ENCODE measurements around the gene PACRG. TPM values are rescaled to one million over a fixed set of nuclear protein-coding genes. Genes with fewer than 3 reads are reported as not detected.

The PACRG gene
- total RNA-seq, 1 experiment from 2014 or later, result 0.26 TPM

- Histone ChIP-seq H3K18ac (ENCODE audit: insufficient read length, low read depth, low read length) (no peak overlapping the region), H3K27me3 (ENCODE audit: insufficient read depth, low read length) (no peaks in the 10 kb centered on the region), H3K27ac (ENCODE audit: insufficient read length, low read depth, low read length) (no peak overlapping the region), H2BK12ac (ENCODE audit: insufficient read length, low read depth, low read length) (no peak overlapping the region), H3K79me2 (ENCODE audit: insufficient read depth, low read length) (no peaks in the 10 kb centered on the region), H3K79me1 (ENCODE audit: insufficient read depth, low read depth, low read length, poor library complexity, severe bottlenecking) (no peaks in the 10 kb centered on the region), H3K56ac (ENCODE audit: insufficient read length, low read depth, low read length) (no peak overlapping the region), H4K8ac (replicated peaks; ENCODE audit: insufficient read length, low read depth, low read length) (no peak overlapping the region), H3K9me3 (ENCODE audit: control insufficient read depth, low read depth, low read length) (no peaks in the 10 kb centered on the region), H3K4me2 (ENCODE audit: insufficient read depth, insufficient read length, low read length) (no peak overlapping the region), H4K5ac (ENCODE audit: insufficient read length, low read depth, low read length) (no peak overlapping the region), H2BK120ac (ENCODE audit: low read depth, low read length, poor library complexity, severe bottlenecking) (no peak overlapping the region), H4K91ac (ENCODE audit: insufficient read length, low read depth, low read length) (no peak overlapping the region), H2BK5ac (ENCODE audit: insufficient read length, low read length) (no peak overlapping the region), H4K20me1 (ENCODE audit: control insufficient read depth, insufficient read depth, insufficient read length) (no peaks in the 10 kb centered on the region), H3K23me2 (ENCODE audit: insufficient read length, low read depth, low read length, poor library complexity, severe bottlenecking) (no peaks in the 10 kb centered on the region), H3K4ac (ENCODE audit: low read depth, low read length) (no peak overlapping the region), H3K14ac (ENCODE audit: insufficient read depth, low read length) (no peak overlapping the region), H2BK15ac (ENCODE audit: low read depth, low read length) (no peak overlapping the region), H3K9ac (ENCODE audit: extremely low read depth, insufficient read length, low read length) (no peak overlapping the region), H3T11ph (ENCODE audit: low read length) (no peak overlapping the region), H2AFZ (ENCODE audit: low read length) (no peak overlapping the region), H2AK5ac (ENCODE audit: insufficient read length, low read length) (no peak overlapping the region), H3K23ac (ENCODE audit: insufficient read length, low read depth, low read length) (no peak overlapping the region), H3K4me1 (ENCODE audit: insufficient read depth, low read length) (no peaks in the 10 kb centered on the region; the same call in 1 of the 2 replicates), H2BK20ac (ENCODE audit: low read depth, low read length, poor library complexity, severe bottlenecking) (no peak overlapping the region)
- H3K9me3 Mint-ChIP-seq, result no peaks in the 10 kb centered on the region
- H3K27me3 Mint-ChIP-seq (ENCODE audit: low read depth), result 0 out of 2 replicates have a peak, but pooled peaks cover 2% of the 10 kb centered on the region
- H3K4me3 Mint-ChIP-seq, result no peak overlapping the region
- no CpG with 5 or more reads among the region's 5 CpGs for WGBS (ENCODE audit: extremely low coverage, insufficient read length, low lambda C conversion rate)
- no peaks in the 10 kb centered on the region for H3K4me1 Mint-ChIP-seq
- DNase-seq, result no peak
- no peak for TF ChIP-seq CTCF (conservative IDR thresholded peaks at IDR 0.05)
- no peak overlapping the region for H3K27ac Mint-ChIP-seq
- no peaks in the 10 kb centered on the region for H3K36me3 Mint-ChIP-seq (ENCODE audit: insufficient read depth in 1 of 3, low read depth in 3 of 3)
Observed at GRCh38 chr6:163284151-163284550, 556.4 kb downstream of the PACRG start.
